ENCODE data around the gene SFXN3.

DNA sequence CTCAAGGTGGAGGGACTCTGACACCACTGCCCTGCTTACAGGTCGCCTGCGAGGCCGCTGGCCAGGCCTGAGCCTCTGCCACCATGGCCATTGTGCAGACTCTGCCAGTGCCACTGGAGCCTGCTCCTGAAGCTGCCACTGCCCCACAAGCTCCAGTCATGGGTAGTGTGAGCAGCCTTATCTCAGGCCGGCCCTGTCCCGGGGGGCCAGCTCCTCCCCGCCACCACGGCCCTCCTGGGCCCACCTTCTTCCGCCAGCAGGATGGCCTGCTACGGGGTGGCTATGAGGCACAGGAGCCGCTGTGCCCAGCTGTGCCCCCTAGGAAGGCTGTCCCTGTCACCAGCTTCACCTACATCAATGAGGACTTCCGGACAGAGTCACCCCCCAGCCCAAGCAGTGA lies 28.6 kb upstream of the SFXN3 start:
- TF ChIP-seq, protein P1, sequence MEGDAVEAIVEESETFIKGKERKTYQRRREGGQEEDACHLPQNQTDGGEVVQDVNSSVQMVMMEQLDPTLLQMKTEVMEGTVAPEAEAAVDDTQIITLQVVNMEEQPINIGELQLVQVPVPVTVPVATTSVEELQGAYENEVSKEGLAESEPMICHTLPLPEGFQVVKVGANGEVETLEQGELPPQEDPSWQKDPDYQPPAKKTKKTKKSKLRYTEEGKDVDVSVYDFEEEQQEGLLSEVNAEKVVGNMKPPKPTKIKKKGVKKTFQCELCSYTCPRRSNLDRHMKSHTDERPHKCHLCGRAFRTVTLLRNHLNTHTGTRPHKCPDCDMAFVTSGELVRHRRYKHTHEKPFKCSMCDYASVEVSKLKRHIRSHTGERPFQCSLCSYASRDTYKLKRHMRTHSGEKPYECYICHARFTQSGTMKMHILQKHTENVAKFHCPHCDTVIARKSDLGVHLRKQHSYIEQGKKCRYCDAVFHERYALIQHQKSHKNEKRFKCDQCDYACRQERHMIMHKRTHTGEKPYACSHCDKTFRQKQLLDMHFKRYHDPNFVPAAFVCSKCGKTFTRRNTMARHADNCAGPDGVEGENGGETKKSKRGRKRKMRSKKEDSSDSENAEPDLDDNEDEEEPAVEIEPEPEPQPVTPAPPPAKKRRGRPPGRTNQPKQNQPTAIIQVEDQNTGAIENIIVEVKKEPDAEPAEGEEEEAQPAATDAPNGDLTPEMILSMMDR (IDR thresholded peaks at IDR 0.05; ENCODE audit: borderline replicate concordance, extremely low read depth, low read length, poor library complexity, severe bottlenecking) = no peak
- no peak for TF ChIP-seq EZH2 (IDR thresholded peaks at IDR 0.05; ENCODE audit: borderline replicate concordance, low read depth, low read length, severe bottlenecking)

All from DND-41 (cell line).